DOHH2 (cell line): ENCODE measurements around the gene SMAD4.

Source experiments
- EZH2phosphoT487 ChIP-seq: fragments of 200-600 bp; sonication (generic); IDR thresholded peaks from 2 replicates; pipeline ENCODE4 v1.6.1; 2017; ENCODE audit warnings: borderline replicate concordance, mild to moderate bottlenecking, antibody characterized with exemption, low read length, moderate library complexity, mixed read lengths
- TF ChIP-seq, protein P1 (sequence below): fragments of 200-600 bp; sonication (generic); IDR thresholded peaks from one replicate; pipeline ENCODE4 v1.5.1; 2014; ENCODE audit warnings: antibody characterized with exemption, mild to moderate bottlenecking, low read depth, low read length; ENCODE audit not compliant: poor library complexity, severe bottlenecking

- TF ChIP-seq, protein P1, sequence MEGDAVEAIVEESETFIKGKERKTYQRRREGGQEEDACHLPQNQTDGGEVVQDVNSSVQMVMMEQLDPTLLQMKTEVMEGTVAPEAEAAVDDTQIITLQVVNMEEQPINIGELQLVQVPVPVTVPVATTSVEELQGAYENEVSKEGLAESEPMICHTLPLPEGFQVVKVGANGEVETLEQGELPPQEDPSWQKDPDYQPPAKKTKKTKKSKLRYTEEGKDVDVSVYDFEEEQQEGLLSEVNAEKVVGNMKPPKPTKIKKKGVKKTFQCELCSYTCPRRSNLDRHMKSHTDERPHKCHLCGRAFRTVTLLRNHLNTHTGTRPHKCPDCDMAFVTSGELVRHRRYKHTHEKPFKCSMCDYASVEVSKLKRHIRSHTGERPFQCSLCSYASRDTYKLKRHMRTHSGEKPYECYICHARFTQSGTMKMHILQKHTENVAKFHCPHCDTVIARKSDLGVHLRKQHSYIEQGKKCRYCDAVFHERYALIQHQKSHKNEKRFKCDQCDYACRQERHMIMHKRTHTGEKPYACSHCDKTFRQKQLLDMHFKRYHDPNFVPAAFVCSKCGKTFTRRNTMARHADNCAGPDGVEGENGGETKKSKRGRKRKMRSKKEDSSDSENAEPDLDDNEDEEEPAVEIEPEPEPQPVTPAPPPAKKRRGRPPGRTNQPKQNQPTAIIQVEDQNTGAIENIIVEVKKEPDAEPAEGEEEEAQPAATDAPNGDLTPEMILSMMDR, result peak; percentile 27
- TF ChIP-seq EZH2phosphoT487, result no peak
Measured at GRCh38 chr18:51028201-51028805, 1.7 kb upstream of the SMAD4 start.
